Hepatocyte (in vitro differentiated cells): ENCODE results near the gene RBL1.

Source experiments
- CTCF ChIP-seq: fragments of 200-600 bp; sonication (generic); IDR thresholded peaks from 2 replicates; pipeline ENCODE4 v1.5.1; 2016; ENCODE audit warnings: antibody characterized with exemption, mild to moderate bottlenecking; ENCODE audit not compliant: poor library complexity
- EZH2 ChIP-seq: fragments of 200-600 bp; sonication (generic); IDR thresholded peaks from 2 replicates; pipeline ENCODE4 v1.6.1; 2016; ENCODE audit warnings: antibody characterized with exemption, mild to moderate bottlenecking, borderline replicate concordance
- EZH2phosphoT487 ChIP-seq: fragments of 200-600 bp; sonication (generic); IDR thresholded peaks from one replicate; pipeline ENCODE4 v1.6.1; 2018; ENCODE audit warnings: antibody characterized with exemption, mild to moderate bottlenecking, low read depth, moderate library complexity; ENCODE audit not compliant: unreplicated experiment, severe bottlenecking

DNA sequence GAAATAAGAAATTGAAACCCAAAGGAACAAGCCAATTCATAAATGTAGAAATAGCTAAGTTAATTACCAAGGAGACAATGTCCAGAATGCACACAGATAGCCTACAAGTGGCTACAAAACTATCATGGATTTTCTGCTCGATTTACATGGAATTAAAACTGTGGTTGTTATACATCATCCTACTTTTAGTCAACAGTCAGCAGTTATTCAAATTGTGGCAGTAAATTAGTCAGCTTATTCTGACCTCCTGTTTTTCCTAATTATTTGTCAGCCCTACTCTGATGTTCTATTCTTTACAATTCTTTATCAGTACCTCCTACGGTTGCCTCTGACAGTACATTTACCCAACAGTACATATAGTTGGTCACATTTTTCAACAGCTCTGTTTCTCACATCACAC lies 29.6 kb downstream of the RBL1 start:
- no peak for TF ChIP-seq CTCF
- no peak for TF ChIP-seq EZH2
- no peak for TF ChIP-seq EZH2phosphoT487
